ENCODE data around the gene TEX9.

GRCh38 chr15:56343879-56344278 is 21.3 kb upstream of the TEX9 start:
- TF ChIP-seq CTCF (IDR thresholded peaks at IDR 0.05) (no peak), POLR2A (IDR thresholded peaks at IDR 0.05) (no peak)

Data from testis (tissue), 2 donors.